OCI-LY7 (cell line): ENCODE results near the gene TMED1. TPM values are rescaled to one million over a fixed set of nuclear protein-coding genes. Genes with fewer than 3 reads are reported as not detected.

Source experiments
- BruUV-seq: library from RNA; stranded (reverse); fragments of 400-500 nt; replicated peaks from 2 replicates; lab custom pipeline; 2021; lab: Mats Ljungman, UMichigan
- CTCF ChIA-PET: fragments of 300-600 bp; sonication (Branson Sonifier 250); formaldehyde crosslinking; loops from one replicate; lab custom pipeline; 2022; ENCODE audit warnings: antibody characterized with exemption; ENCODE audit not compliant: unreplicated experiment; lab: Charles Lee
- POLR2A ChIA-PET: fragments of 300-600 bp; sonication (Branson Sonifier 250); formaldehyde crosslinking; loops from one replicate; lab custom pipeline; 2022; ENCODE audit warnings: antibody characterized with exemption; lab: Charles Lee
- DNase-seq: peaks from one replicate; pipeline ENCODE4 v3.0.0-alpha.2; 2015; ENCODE audit warnings: low spot score
- H2AFZ ChIP-seq: fragments of 200-600 bp; sonication (generic), shearing (Covaris generic); 2 replicates; pipeline ENCODE4 v1.6.1; 2014; ENCODE audit warnings: mild to moderate bottlenecking, antibody characterized with exemption, low read length, moderate library complexity
- H3K27ac ChIP-seq: fragments of 200-600 bp; sonication (generic); 2 replicates; pipeline ENCODE4 v1.5.1; 2014; ENCODE audit warnings: mixed run types, low read depth, mild to moderate bottlenecking, moderate library complexity, low read length, inconsistent platforms; ENCODE audit not compliant: poor library complexity, severe bottlenecking
- H3K36me3 ChIP-seq: fragments of 200-600 bp; sonication (generic); 2 replicates; pipeline ENCODE4 v1.6.1; 2014; ENCODE audit warnings: mild to moderate bottlenecking, antibody characterized with exemption, low read length, moderate library complexity, mixed read lengths; ENCODE audit not compliant: insufficient read depth
- H3K4me1 ChIP-seq: fragments of 200-600 bp; sonication (generic); 2 replicates; pipeline ENCODE4 v1.5.1; 2014; ENCODE audit warnings: mild to moderate bottlenecking, low read length; ENCODE audit not compliant: insufficient read depth, poor library complexity, severe bottlenecking
- H3K4me2 ChIP-seq: fragments of 200-600 bp; sonication (generic); 2 replicates; pipeline ENCODE4 v1.6.1; 2014; ENCODE audit warnings: mild to moderate bottlenecking, low read length
- H3K4me3 ChIP-seq: fragments of 200-600 bp; sonication (generic); 2 replicates; pipeline ENCODE4 v1.5.1; 2014; ENCODE audit warnings: mild to moderate bottlenecking, low read depth, low read length; ENCODE audit not compliant: poor library complexity, severe bottlenecking
- H3K79me2 ChIP-seq: fragments of 200-600 bp; sonication (generic); 2 replicates; pipeline ENCODE4 v1.6.1; 2016; ENCODE audit warnings: low read depth, mild to moderate bottlenecking, low read length, moderate library complexity, mixed read lengths; ENCODE audit not compliant: insufficient read depth
- H3K9me2 ChIP-seq: fragments of 200-600 bp; sonication (generic); 2 replicates; pipeline ENCODE4 v1.6.1; 2016; ENCODE audit warnings: mild to moderate bottlenecking, low read length, mixed read lengths; ENCODE audit not compliant: insufficient read depth
- H3K9me3 ChIP-seq: fragments of 200-600 bp; sonication (generic); 2 replicates; pipeline ENCODE4 v1.6.1; 2014; ENCODE audit warnings: mild to moderate bottlenecking, mixed run types, low read length, mixed read lengths
- H4K20me1 ChIP-seq: fragments of 200-600 bp; sonication (generic); 2 replicates; pipeline ENCODE4 v1.6.1; 2014; ENCODE audit warnings: mild to moderate bottlenecking, antibody characterized with exemption, low read length, moderate library complexity, mixed read lengths; ENCODE audit not compliant: insufficient read depth
- EZH2phosphoT487 ChIP-seq: fragments of 200-600 bp; sonication (generic); IDR thresholded peaks from 2 replicates; pipeline ENCODE4 v1.6.1; 2018; ENCODE audit warnings: low read depth, borderline replicate concordance, mild to moderate bottlenecking, mixed run types, antibody characterized with exemption, low read length, moderate library complexity, mixed read lengths
- intact Hi-C: fragments of 100-400 bp; cut with micrococcal nuclease; formaldehyde crosslinking; loops from one replicate; pipeline ENCODE4 v1.10.0; 2022; ENCODE audit not compliant: unreplicated experiment
- total RNA-seq, 2 experiments: library from RNA; depleted of rRNA in 1 of 2; stranded (reverse); fragments of >200 nt in 1 of 2; shearing (Covaris generic) in 1 of 2; gene quantifications; 2 replicates each; pipeline ENCODE4 v1.2.3, GENCODE V29; 2014 to 2022
- TF ChIP-seq, protein P1 (sequence below): fragments of 200-600 bp; sonication (generic); conservative IDR thresholded peaks from 2 replicates; pipeline ENCODE4 v1.5.1; 2014; ENCODE audit warnings: mild to moderate bottlenecking, antibody characterized with exemption, low read length, moderate library complexity, mixed read lengths

Gene TMED1
- total RNA-seq, 2 experiments from 2014 or later, result 13.2 to 22.5 TPM

- no TSS peak for BruUV-seq
- Histone ChIP-seq H3K4me2 (no peak overlapping the region), H4K20me1 (no peaks in the 10 kb centered on the region), H3K36me3 (peaks cover 35% of the 10 kb centered on the region), H3K9me3 (no peaks in the 10 kb centered on the region), H3K27ac (no peak overlapping the region), H3K79me2 (no peaks in the 10 kb centered on the region), H3K9me2 (no peaks in the 10 kb centered on the region), H3K4me3 (no peak overlapping the region), H2AFZ (no peak overlapping the region), H3K4me1 (no peaks in the 10 kb centered on the region)
- intact Hi-C loops, result no loop called here
- TF ChIP-seq, protein P1, sequence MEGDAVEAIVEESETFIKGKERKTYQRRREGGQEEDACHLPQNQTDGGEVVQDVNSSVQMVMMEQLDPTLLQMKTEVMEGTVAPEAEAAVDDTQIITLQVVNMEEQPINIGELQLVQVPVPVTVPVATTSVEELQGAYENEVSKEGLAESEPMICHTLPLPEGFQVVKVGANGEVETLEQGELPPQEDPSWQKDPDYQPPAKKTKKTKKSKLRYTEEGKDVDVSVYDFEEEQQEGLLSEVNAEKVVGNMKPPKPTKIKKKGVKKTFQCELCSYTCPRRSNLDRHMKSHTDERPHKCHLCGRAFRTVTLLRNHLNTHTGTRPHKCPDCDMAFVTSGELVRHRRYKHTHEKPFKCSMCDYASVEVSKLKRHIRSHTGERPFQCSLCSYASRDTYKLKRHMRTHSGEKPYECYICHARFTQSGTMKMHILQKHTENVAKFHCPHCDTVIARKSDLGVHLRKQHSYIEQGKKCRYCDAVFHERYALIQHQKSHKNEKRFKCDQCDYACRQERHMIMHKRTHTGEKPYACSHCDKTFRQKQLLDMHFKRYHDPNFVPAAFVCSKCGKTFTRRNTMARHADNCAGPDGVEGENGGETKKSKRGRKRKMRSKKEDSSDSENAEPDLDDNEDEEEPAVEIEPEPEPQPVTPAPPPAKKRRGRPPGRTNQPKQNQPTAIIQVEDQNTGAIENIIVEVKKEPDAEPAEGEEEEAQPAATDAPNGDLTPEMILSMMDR, result no peak
- TF ChIP-seq EZH2phosphoT487, result no peak
- ChIA-PET POLR2A (no interaction called here), CTCF (no interaction called here)
- DNase-seq, result no peak
Measured at GRCh38 chr19:10817291-10818038, 18.5 kb downstream of the TMED1 start.

DNA sequence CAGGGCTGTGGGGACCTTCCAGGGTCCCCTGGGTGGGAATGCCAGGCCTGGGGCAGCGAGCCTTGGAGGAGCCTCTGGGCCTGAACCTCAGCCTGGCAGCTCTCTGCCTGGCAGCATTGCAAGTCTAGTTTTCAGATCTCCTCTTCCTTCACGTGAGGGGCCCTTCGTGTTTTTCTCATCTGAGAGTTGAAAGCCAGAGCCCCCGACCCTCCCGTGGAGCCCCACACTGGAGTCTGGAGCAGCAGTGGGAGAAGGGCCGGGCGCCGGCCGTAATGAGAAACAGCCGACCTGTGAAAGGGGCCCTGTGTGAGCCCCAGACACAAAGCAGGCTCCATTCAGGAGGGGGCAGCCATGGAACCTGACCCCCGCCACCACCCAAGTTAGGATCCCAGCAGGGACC lies 19.3 kb downstream of the TMED1 start:
- CTCF ChIA-PET, result no interaction called here
- intact Hi-C loops, result no loop called here
- TF ChIP-seq EZH2phosphoT487, result no peak
- TF ChIP-seq, protein P1, result no peak

GRCh38 chr19:10815969-10816644 lies 19.9 kb downstream of the TMED1 start:
- H3K36me3 ChIP-seq, result peaks cover 29% of the 10 kb centered on the region
- H4K20me1 ChIP-seq, result no peaks in the 10 kb centered on the region
- TF ChIP-seq EZH2phosphoT487, result no peak
- TF ChIP-seq, protein P1, result no peak
- ChIA-PET CTCF (no interaction called here), POLR2A (no interaction called here)
- H3K9me2 ChIP-seq, result no peaks in the 10 kb centered on the region
- H3K4me1 ChIP-seq, result no peaks in the 10 kb centered on the region
- H3K79me2 ChIP-seq, result no peaks in the 10 kb centered on the region
- DNase-seq, result no peak
- H3K4me3 ChIP-seq, result no peak overlapping the region
- BruUV-seq, result no TSS peak
- H3K4me2 ChIP-seq, result no peak overlapping the region
- intact Hi-C loops, result no loop called here
- no peaks in the 10 kb centered on the region for H3K9me3 ChIP-seq
- no peak overlapping the region for H2AFZ ChIP-seq
- H3K27ac ChIP-seq, result no peak overlapping the region

More for the DNA sequence above, 19.3 kb downstream of the TMED1 start:
- H3K36me3 ChIP-seq, result peaks cover 32% of the 10 kb centered on the region
- no peaks in the 10 kb centered on the region for H4K20me1 ChIP-seq
- no TSS peak for BruUV-seq
- no peaks in the 10 kb centered on the region for H3K9me2 ChIP-seq
- no peak overlapping the region for H2AFZ ChIP-seq
- H3K4me3 ChIP-seq, result no peak overlapping the region
- no peaks in the 10 kb centered on the region for H3K4me1 ChIP-seq
- POLR2A ChIA-PET, result no interaction called here
- no peak for DNase-seq
- no peak overlapping the region for H3K4me2 ChIP-seq
- no peaks in the 10 kb centered on the region for H3K9me3 ChIP-seq
- H3K27ac ChIP-seq, result no peak overlapping the region
- H3K79me2 ChIP-seq, result no peaks in the 10 kb centered on the region
